ENCODE data around the gene FANCB.

FANCB gene

DNA sequence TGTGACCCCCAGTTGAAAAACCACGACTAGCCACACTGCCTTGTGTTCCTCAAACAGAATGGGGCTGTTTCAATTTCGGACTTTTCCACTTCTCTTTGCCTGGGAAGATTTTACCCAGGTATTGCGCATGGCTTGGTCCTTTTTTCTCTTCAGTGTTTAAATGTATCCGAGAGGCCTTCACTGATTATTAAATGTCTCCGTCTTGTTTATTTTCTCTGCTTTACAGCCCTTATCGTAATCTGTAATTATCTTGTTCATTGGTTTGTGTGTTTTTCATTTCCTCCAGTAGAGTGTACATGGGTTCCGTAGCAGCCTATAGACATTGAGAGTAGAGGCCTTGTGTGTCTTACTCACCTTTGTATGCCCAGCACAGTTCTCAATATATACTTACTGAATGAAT lies 2.8 kb upstream of the FANCB start:
- DNase-seq (ENCODE audit: insufficient read length, low spot score) (no peak), FAIRE-seq (no peak)
- no peak for TF ChIP-seq POLR2A (IDR thresholded peaks at IDR 0.05; ENCODE audit: low read depth, low read length)

GRCh38 chrX:14873676-14874049 lies 794 bp upstream of the FANCB start:
- DNase-seq (ENCODE audit: insufficient read length, low spot score) (no peak), FAIRE-seq (no peak)

DNA sequence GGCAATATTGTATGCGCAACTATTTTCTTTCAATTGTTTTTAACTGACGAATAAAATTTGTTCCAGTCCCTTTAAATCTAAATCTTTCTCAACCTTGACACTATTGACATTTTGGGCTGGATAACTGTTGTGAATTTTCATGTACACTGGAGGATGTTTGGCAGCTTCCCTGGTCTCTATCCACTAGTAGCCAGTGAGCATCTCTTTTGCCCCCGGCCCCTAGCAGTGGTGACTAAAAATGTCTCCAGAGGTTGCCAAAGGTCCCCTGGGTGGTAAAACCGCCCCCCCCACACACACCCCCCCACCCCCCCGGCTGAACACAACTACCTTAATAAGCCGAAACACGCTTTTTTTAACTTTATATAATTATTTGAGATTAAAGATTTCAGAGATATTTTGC lies 514 bp downstream of the FANCB start:
- no peak for TF ChIP-seq POLR2A (IDR thresholded peaks at IDR 0.05; ENCODE audit: low read depth, low read length)
- FAIRE-seq = no peak
- no peak for DNase-seq (ENCODE audit: insufficient read length, low spot score)

More at GRCh38 chrX:14873676-14874049, 794 bp upstream of the FANCB start:
- TF ChIP-seq POLR2A (IDR thresholded peaks at IDR 0.05; ENCODE audit: low read depth, low read length) = no peak

- FAIRE-seq (no peak), DNase-seq (ENCODE audit: insufficient read length, low spot score) (no peak)
- no peak for TF ChIP-seq POLR2A (IDR thresholded peaks at IDR 0.05; ENCODE audit: low read depth, low read length)
Measured at GRCh38 chrX:14871767-14872166, 1.1 kb downstream of the FANCB start.

- TF ChIP-seq POLR2A (IDR thresholded peaks at IDR 0.05; ENCODE audit: low read depth, low read length) = no peak
- DNase-seq (ENCODE audit: insufficient read length, low spot score) = no peak
- no peak for FAIRE-seq
Measured at GRCh38 chrX:14865201-14865600, 7.7 kb downstream of the FANCB start.

DNA sequence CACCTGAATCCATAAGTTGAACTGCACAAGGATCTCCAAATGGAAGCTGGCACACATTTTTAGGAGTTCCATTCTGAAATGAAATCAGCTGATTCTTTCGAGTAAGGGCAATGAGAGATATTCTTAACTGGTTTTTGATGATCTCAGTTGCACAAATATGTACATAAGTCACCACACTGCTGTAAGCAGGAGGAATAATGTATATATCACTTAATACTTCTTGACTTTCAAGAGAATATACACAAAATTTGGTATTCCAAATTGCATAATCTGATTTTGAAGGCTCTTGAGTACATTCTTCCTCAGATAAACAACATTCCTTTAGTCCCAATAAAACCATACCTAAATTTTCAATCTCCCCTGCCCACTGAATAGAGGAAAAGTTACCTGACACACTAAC lies 8.2 kb downstream of the FANCB start:
- FAIRE-seq (no peak), DNase-seq (ENCODE audit: insufficient read length, low spot score) (no peak)
- no peak for TF ChIP-seq POLR2A (IDR thresholded peaks at IDR 0.05; ENCODE audit: low read depth, low read length)

GRCh38 chrX:14851526-14851925 lies 21.3 kb downstream of the FANCB start:
- FAIRE-seq = no peak
- TF ChIP-seq POLR2A (IDR thresholded peaks at IDR 0.05; ENCODE audit: low read depth, low read length) = no peak
- no peak for DNase-seq (ENCODE audit: insufficient read length, low spot score)

DNA sequence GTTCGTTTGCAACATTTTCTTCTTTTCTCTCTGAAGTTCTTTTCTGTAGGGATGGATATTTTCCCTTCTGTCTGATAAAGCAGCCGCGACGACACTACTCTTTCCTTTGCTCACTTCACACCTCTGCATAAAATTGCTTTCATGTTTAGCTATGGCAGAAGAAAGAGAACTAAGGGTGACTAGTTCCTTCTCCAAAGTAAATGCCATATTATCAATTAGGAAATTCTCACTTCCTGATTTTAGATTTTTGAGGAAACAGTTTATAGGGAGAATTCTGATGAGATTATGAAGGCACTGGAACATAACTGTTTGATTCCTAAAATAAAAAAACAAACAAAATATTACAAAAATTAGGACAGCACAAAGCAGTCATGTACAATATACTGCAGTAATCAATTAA lies 29.2 kb downstream of the FANCB start:
- no peak for TF ChIP-seq POLR2A (IDR thresholded peaks at IDR 0.05; ENCODE audit: low read depth, low read length)
- DNase-seq (ENCODE audit: insufficient read length, low spot score) (no peak), FAIRE-seq (no peak)

GRCh38 chrX:14837155-14837554 lies 35.7 kb downstream of the FANCB start:
- FAIRE-seq = no peak
- no peak for DNase-seq (ENCODE audit: insufficient read length, low spot score)
- no peak for TF ChIP-seq POLR2A (IDR thresholded peaks at IDR 0.05; ENCODE audit: low read depth, low read length)

GRCh38 chrX:14832586-14832985 lies 40.3 kb downstream of the FANCB start:
- no peak for DNase-seq (ENCODE audit: insufficient read length, low spot score)
- FAIRE-seq = no peak
- TF ChIP-seq POLR2A (IDR thresholded peaks at IDR 0.05; ENCODE audit: low read depth, low read length) = no peak

DNA sequence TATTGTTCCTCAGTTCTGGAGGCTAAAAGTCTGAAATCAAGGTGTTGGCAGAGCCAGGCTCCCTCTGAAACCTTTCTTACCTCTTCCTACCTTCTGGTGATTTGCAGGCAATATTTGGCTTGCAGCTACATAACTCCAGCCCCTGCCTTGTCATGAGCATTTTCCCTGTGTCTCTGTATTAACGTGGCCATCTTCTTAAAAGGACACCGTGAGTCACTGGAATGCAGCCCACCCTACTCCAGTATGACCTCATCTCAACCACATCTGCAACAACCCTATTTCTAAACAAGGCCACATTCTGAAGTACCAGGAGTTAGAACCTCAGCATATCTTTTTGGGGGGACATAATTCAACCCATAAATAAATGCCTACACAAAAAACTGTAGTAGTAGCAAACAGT lies 40.7 kb downstream of the FANCB start:
- TF ChIP-seq POLR2A (IDR thresholded peaks at IDR 0.05; ENCODE audit: low read depth, low read length) = no peak
- DNase-seq (ENCODE audit: insufficient read length, low spot score) (no peak), FAIRE-seq (no peak)

- no peak for FAIRE-seq
- DNase-seq (ENCODE audit: insufficient read length, low spot score) = no peak
- no peak for TF ChIP-seq POLR2A (IDR thresholded peaks at IDR 0.05; ENCODE audit: low read depth, low read length)
Measured at GRCh38 chrX:14829643-14830042, 43.2 kb downstream of the FANCB start.

DNA sequence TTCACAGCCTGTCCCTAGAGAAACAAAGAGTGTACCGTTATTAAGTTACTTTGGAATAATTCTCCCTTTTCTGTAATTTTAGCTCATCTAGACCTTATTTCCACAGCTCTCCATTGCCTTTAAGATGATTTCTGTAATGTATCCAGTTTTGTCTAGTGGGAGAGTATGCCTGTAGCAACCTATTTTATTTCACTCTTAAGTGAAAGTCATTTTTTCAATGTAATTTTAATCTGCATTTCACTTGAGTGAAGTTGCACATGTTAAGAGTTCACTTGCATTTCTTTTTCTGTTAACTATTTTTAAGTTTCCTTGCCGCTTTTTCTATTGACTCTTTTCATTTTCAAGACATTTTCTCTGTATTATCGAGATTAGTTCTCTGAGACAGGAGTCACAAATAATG lies 46.5 kb downstream of the FANCB start:
- no peak for TF ChIP-seq POLR2A (IDR thresholded peaks at IDR 0.05; ENCODE audit: low read depth, low read length)
- FAIRE-seq (no peak), DNase-seq (ENCODE audit: insufficient read length, low spot score) (no peak)

- FAIRE-seq = no peak
- DNase-seq (ENCODE audit: insufficient read length, low spot score) = no peak
- TF ChIP-seq POLR2A (IDR thresholded peaks at IDR 0.05; ENCODE audit: low read depth, low read length) = no peak
Measured at GRCh38 chrX:14825851-14826250, 47.0 kb downstream of the FANCB start.

DNA sequence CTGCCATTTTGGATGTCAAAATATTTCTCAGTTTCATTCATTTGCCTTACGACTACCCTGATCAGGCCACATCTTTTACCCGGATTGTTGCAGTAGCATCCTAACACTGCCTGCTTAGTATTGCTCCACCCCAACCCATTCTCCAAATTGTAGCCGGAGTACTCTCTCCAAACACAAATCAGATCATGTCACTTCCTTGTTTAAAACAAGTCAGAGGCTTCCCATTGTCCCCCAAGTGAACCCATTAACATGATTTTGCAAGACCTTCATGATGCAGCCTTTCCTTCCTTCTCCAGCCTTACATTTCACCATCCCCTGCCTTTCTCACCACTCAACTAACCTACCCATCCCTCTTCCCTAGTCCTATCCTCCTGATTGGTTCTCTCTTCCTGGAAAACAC lies 53.1 kb downstream of the FANCB start:
- no peak for FAIRE-seq
- no peak for DNase-seq (ENCODE audit: insufficient read length, low spot score)
- TF ChIP-seq POLR2A (IDR thresholded peaks at IDR 0.05; ENCODE audit: low read depth, low read length) = no peak

- TF ChIP-seq POLR2A (IDR thresholded peaks at IDR 0.05; ENCODE audit: low read depth, low read length) = no peak
- DNase-seq (ENCODE audit: insufficient read length, low spot score) (no peak), FAIRE-seq (no peak)
Measured at GRCh38 chrX:14817571-14817970, 55.3 kb downstream of the FANCB start.

All from H54 (cell line).